ENCODE results near the gene SSH2. TPM values are rescaled to one million over a fixed set of nuclear protein-coding genes. Genes with fewer than 3 reads are reported as not detected.

SSH2 gene
- total and polyA plus RNA-seq, 2 of the 13 experiments (the other 11 are each of a cell fraction or from before 2014, with no cell fraction given), result 6.0 to 6.4 TPM

DNA sequence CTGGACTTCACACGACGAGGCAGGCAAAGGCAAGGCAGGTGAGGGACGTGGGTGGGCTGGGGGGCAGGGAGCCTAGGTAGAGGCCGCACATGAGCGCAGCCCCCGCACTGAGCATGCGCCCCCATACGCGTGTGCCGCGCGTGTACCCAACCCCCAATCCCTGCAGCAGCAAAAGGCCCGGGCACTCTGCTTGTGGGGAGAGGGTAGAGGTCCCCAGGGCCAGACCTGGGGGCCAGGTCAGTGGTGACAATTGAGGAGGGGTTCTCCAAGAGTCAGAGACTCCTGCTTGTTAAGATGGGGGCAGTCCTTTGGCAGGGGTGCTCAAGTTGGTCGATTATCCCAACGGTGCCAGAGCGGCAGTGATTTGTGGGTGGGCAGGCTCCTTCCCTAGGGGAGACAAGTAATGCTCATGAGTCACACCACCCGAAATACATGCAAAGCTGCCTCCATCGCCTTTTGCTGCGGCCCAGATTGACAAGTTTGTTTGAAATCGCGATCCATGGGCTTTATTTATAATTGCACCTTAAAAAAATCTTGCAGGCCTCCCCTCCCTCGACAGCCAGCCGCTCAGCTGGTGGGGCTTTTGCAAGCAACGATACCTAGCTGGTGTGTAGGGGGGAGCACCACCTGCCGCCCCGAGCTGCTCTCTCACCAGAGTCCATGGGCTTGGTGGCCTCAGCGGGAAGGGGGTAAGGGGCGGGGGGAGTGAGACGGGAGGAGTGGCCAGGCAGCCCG is 339.4 kb downstream of the SSH2 start (continued):
- TF ChIP-seq ZNF83 (CRISPR knock-in tag; IDR thresholded peaks at IDR 0.05; ENCODE audit: borderline replicate concordance), result no peak
- TF ChIP-seq NONO (IDR thresholded peaks at IDR 0.05), result no peak
- TF ChIP-seq NONO (CRISPR knock-in tag; conservative IDR thresholded peaks at IDR 0.05), result peak; percentile 75
- TF ChIP-seq ZNF768 (CRISPR knock-in tag; IDR thresholded peaks at IDR 0.05), result no peak
- TF ChIP-seq, protein P1, sequence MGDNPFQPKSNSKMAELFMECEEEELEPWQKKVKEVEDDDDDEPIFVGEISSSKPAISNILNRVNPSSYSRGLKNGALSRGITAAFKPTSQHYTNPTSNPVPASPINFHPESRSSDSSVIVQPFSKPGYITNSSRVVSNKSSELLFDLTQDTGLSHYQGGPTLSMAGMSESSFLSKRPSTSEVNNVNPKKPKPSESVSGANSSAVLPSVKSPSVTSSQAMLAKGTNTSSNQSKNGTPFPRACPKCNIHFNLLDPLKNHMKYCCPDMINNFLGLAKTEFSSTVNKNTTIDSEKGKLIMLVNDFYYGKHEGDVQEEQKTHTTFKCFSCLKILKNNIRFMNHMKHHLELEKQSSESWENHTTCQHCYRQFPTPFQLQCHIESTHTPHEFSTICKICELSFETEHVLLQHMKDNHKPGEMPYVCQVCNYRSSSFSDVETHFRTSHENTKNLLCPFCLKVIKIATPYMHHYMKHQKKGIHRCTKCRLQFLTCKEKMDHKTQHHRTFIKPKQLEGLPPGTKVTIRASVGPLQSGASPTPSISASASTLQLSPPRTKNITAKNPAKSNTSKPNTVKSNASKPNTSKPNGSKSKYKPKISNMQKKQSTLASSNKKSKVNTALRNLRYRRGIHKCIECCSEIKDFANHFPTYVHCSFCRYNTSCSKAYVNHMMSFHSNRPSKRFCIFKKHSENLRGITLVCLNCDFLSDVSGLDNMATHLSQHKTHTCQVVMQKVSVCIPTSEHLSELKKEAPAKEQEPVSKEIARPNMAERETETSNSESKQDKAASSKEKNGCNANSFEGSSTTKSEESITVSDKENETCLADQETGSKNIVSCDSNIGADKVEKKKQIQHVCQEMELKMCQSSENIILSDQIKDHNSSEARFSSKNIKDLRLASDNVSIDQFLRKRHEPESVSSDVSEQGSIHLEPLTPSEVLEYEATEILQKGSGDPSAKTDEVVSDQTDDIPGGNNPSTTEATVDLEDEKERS (CRISPR knock-in tag; IDR thresholded peaks at IDR 0.05), result peak; percentile 17; the same call in 1 of the 2 replicates
- no peak for TF ChIP-seq PITX1 (CRISPR knock-in tag; IDR thresholded peaks at IDR 0.05)
- 0 out of 2 replicates have a peak, but pooled peaks have one; percentile 42 for TF ChIP-seq ZNF616 (CRISPR knock-in tag; IDR thresholded peaks at IDR 0.05; ENCODE audit: low read depth)
- no peak for TF ChIP-seq ZNF331 (CRISPR knock-in tag; IDR thresholded peaks at IDR 0.05)
- TF ChIP-seq NFE2 (CRISPR knock-in tag; IDR thresholded peaks at IDR 0.05), result no peak
- no peak; the same call in none of the 2 replicates for TF ChIP-seq ZBTB7A (CRISPR knock-in tag; IDR thresholded peaks at IDR 0.05)
- TF ChIP-seq ZFY (CRISPR knock-in tag; IDR thresholded peaks at IDR 0.05), result peak; percentile 5; the same call in 1 of the 2 replicates
- no peak for TF ChIP-seq BHLHE40 (IDR thresholded peaks at IDR 0.05; ENCODE audit: low read length)
- TF ChIP-seq, protein P2, sequence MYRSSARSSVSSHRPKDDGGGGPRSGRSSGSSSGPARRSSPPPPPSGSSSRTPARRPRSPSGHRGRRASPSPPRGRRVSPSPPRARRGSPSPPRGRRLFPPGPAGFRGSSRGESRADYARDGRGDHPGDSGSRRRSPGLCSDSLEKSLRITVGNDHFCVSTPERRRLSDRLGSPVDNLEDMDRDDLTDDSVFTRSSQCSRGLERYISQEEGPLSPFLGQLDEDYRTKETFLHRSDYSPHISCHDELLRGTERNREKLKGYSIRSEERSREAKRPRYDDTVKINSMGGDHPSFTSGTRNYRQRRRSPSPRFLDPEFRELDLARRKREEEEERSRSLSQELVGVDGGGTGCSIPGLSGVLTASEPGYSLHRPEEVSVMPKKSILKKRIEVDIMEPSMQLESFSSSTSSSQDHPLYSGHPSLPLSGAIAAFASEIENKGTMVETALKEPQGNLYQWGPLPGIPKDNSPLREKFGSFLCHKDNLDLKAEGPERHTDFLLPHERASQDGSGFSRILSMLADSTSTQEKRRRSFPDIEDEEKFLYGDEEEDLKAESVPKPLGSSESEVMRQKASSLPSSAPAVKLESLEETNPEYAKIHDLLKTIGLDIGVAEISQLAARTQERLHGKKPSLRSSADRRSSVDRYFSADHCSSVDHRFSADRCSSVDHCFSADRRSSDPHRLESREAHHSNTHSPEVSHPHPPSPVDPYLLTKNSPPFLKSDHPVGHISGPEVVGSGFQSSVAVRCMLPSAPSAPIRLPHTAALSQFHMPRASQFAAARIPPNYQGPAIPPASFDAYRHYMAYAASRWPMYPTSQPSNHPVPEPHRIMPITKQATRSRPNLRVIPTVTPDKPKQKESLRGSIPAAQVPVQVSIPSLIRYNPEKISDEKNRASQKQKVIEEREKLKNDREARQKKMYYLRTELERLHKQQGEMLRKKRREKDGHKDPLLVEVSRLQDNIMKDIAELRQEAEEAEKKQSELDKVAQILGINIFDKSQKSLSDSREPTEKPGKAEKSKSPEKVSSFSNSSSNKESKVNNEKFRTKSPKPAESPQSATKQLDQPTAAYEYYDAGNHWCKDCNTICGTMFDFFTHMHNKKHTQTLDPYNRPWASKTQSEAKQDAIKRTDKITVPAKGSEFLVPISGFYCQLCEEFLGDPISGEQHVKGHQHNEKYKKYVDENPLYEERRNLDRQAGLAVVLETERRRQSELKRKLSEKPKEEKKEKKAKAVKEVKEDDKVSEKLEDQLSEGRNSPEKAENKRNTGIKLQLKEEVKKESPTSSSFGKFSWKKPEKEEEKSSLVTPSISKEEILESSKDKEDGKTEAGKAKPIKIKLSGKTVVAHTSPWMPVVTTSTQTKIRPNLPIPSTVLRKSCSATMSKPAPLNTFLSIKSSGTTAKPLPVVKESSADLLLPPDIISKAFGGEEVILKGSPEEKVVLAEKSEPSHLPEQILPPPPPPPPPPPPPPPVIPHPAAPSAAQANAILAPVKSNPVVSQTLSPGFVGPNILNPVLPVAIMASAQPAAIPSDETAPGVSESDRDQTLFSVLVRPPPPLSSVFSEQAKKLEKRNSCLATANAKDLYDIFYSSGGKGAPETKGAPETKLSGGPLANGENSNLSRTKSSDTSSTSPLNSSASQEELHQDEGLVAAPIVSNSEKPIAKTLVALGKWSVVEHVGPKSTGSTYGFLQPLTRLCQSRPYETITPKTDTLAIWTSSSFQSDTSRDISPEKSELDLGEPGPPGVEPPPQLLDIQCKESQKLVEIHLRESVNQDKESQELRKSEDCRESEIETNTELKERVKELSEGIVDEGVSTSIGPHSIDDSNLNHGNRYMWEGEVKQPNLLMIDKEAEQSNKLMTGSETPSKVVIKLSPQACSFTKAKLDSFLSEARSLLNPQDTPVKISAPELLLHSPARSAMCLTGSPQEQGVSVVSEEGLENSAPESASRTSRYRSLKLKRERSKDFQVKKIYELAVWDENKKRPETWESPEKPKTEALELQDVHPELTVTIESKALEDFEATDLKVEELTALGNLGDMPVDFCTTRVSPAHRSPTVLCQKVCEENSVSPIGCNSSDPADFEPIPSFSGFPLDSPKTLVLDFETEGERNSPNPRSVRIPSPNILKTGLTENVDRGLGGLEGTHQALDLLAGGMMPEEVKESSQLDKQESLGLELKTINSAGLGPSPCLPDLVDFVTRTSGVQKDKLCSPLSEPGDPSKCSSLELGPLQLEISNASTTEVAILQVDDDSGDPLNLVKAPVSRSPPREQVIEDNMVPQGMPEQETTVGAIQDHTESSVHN (CRISPR knock-in tag; IDR thresholded peaks at IDR 0.05), result no peak
- TF ChIP-seq PHF20 (CRISPR knock-in tag; IDR thresholded peaks at IDR 0.05), result no peak
- 0 out of 2 replicates have a peak, but pooled peaks have one; percentile 16 for TF ChIP-seq ZNF329 (CRISPR knock-in tag; IDR thresholded peaks at IDR 0.05; ENCODE audit: low read depth)
- TF ChIP-seq IRX3 (CRISPR knock-in tag; IDR thresholded peaks at IDR 0.05; ENCODE audit: borderline replicate concordance, low read depth), result 0 out of 2 replicates have a peak, but pooled peaks have one; percentile 18
- peak; percentile 41; the same call in 1 of the 2 replicates for TF ChIP-seq RBAK (CRISPR knock-in tag; IDR thresholded peaks at IDR 0.05)

Data from HepG2 (cell line).